DND-41 (cell line): ENCODE data around the gene ARV1.

ENCODE experiments used
- ATAC-seq: fragments of 200-7000 bp; cut with Tn5 transposase; 3 replicates; pipeline ENCODE4 v1.9.1; 2021; ENCODE audit warnings: low read depth; ENCODE audit not compliant: insufficient read depth
- DNase-seq: peaks from one replicate; pipeline ENCODE4 v3.0.0-alpha.2; 2020
- H2AFZ ChIP-seq: 2 replicates; pipeline ENCODE4 v1.6.0; 2012; ENCODE audit warnings: low read depth, low read length
- H3K27ac ChIP-seq: 2 replicates; pipeline ENCODE4 v1.5.1; 2012; ENCODE audit warnings: low read length, inconsistent platforms
- H3K27me3 ChIP-seq: fragments of 200-600 bp; sonication (generic); 2 replicates; pipeline ENCODE4 v1.6.0; 2012; ENCODE audit warnings: low read length, mild to moderate bottlenecking, inconsistent platforms; ENCODE audit not compliant: insufficient read depth, poor library complexity
- H3K36me3 ChIP-seq: 2 replicates; pipeline ENCODE4 v1.5.1; 2012; ENCODE audit warnings: low read length, inconsistent platforms; ENCODE audit not compliant: insufficient read depth
- H3K4me1 ChIP-seq: 2 replicates; pipeline ENCODE4 v1.5.1; 2012; ENCODE audit warnings: mild to moderate bottlenecking, low read length; ENCODE audit not compliant: insufficient read depth
- H3K4me2 ChIP-seq: 2 replicates; pipeline ENCODE4 v1.6.0; 2012; ENCODE audit warnings: mild to moderate bottlenecking, moderate library complexity, low read length, inconsistent platforms; ENCODE audit not compliant: insufficient read depth
- H3K4me3 ChIP-seq, 2 experiments: fragments of 200-600 bp in 1 of 2; shearing (Covaris generic) in 1 of 2; 2 replicates each; pipeline ENCODE4 v1.5.1; 2012 to 2016; ENCODE audit warnings: inconsistent platforms in 2 of 2, low read length in 2 of 2, mild to moderate bottlenecking in 2 of 2, low read depth in 1 of 2, moderate library complexity in 1 of 2
- H3K79me2 ChIP-seq: 2 replicates; pipeline ENCODE4 v1.6.0; 2012; ENCODE audit warnings: low read length, inconsistent platforms; ENCODE audit not compliant: insufficient read depth
- H3K9ac ChIP-seq: 2 replicates; pipeline ENCODE4 v1.6.0; 2012; ENCODE audit warnings: low read depth, mild to moderate bottlenecking, inconsistent platforms, low read length, moderate library complexity
- H3K9me3 ChIP-seq: 2 replicates; pipeline ENCODE4 v1.5.1; 2012; ENCODE audit warnings: low read length, moderate library complexity, mild to moderate bottlenecking, inconsistent platforms; ENCODE audit not compliant: insufficient read depth, severe bottlenecking
- H4K20me1 ChIP-seq: 2 replicates; pipeline ENCODE4 v1.6.0; 2012; ENCODE audit warnings: low read length; ENCODE audit not compliant: insufficient read depth
- CTCF ChIP-seq: IDR thresholded peaks from 2 replicates; pipeline ENCODE4 v1.5.1; 2012; ENCODE audit warnings: borderline replicate concordance, low read length, moderate library complexity, mild to moderate bottlenecking; ENCODE audit not compliant: poor library complexity, severe bottlenecking; ENCODE audit errors: extremely low read depth
- EZH2 ChIP-seq: IDR thresholded peaks from 3 replicates; pipeline ENCODE4 v1.6.1; 2012; ENCODE audit warnings: borderline replicate concordance, low read depth, mild to moderate bottlenecking, moderate library complexity, low read length, inconsistent platforms; ENCODE audit not compliant: severe bottlenecking

Gene ARV1

DNA sequence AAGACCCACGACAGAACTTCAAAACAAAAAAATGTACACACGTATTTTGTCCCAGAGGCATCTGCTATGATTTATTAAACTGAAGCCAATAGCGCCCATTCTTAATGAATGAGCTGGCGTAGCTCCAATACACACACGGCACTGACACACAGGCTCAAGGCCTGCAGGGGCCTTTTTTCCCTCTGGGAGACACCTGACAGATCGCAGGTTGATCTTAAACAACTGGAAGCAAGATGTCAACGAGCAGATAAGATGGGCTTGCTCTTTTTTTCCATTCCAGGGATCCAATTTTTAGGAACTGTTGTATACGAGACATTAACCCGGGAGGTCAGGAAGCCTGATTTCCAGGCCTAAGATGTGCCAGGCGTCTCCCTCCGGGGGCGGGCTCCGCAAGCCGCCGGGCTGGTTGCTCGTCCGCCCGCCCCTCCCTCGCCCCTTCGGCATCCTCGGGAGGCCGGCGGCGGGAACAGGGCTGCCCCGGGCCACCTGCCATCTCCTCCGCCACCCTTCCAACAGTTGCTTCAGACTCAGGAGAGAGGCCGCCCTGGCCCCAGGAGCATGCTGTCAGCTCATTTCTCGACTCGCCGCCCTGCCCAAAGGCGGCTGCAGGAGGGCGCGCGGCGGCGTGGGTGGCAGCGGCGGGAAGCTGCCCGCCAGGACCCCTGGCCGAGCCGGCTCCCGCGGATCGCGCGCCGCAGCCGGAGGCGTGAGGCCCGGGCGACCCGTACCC is 968 bp upstream of the ARV1 start:
- peak overlapping the region; percentile 96 for H2AFZ ChIP-seq
- DNase-seq (peak; percentile 41), ATAC-seq (peak; percentile 4; the same call in 2 of the 3 replicates)
- peak overlapping the region; percentile 41; the same call in 1 of the 2 replicates for H3K27ac ChIP-seq
- H3K79me2 ChIP-seq: peaks cover 57% of the 10 kb centered on the region
- H3K27me3 ChIP-seq: no peaks in the 10 kb centered on the region
- H3K9me3 ChIP-seq: no peaks in the 10 kb centered on the region
- peaks cover 19% of the 10 kb centered on the region; the same call in 1 of the 2 replicates for H4K20me1 ChIP-seq
- no peak for TF ChIP-seq EZH2
- no peak for TF ChIP-seq CTCF
- H3K4me2 ChIP-seq: peak overlapping the region; percentile 93
- H3K4me3 ChIP-seq: peak overlapping the region; percentile 67 to 91
- H3K36me3 ChIP-seq: peaks cover 17% of the 10 kb centered on the region
- peak overlapping the region; percentile 71 for H3K9ac ChIP-seq
- peaks cover 67% of the 10 kb centered on the region for H3K4me1 ChIP-seq

- Histone ChIP-seq H3K9ac (peak overlapping the region; percentile 71), H3K36me3 (peaks cover 17% of the 10 kb centered on the region), H3K27ac (peak overlapping the region; percentile 85), H3K4me2 (peak overlapping the region; percentile 93), H3K4me3 (peak overlapping the region; percentile 78 to 91), H3K79me2 (peaks cover 55% of the 10 kb centered on the region), H3K4me1 (peaks cover 53% of the 10 kb centered on the region), H4K20me1 (peaks cover 19% of the 10 kb centered on the region; the same call in 1 of the 2 replicates), H3K27me3 (no peaks in the 10 kb centered on the region), H2AFZ (peak overlapping the region; percentile 96), H3K9me3 (no peaks in the 10 kb centered on the region)
- DNase-seq (no peak), ATAC-seq (no peak)
- TF ChIP-seq CTCF: no peak
- no peak for TF ChIP-seq EZH2
Observed at GRCh38 chr1:230979389-230979716, 459 bp downstream of the ARV1 start.

GRCh38 chr1:230979952-230980351 is 1.1 kb downstream of the ARV1 start:
- DNase-seq: no peak
- H3K27ac ChIP-seq: peak overlapping the region; percentile 85; the same call in 1 of the 2 replicates
- H3K36me3 ChIP-seq: peaks cover 17% of the 10 kb centered on the region
- no peaks in the 10 kb centered on the region for H3K9me3 ChIP-seq
- peak overlapping the region; percentile 71 for H3K9ac ChIP-seq
- no peaks in the 10 kb centered on the region for H3K27me3 ChIP-seq
- peaks cover 47% of the 10 kb centered on the region for H3K4me1 ChIP-seq
- peaks cover 19% of the 10 kb centered on the region; the same call in 1 of the 2 replicates for H4K20me1 ChIP-seq
- no peak overlapping the region for H2AFZ ChIP-seq
- H3K79me2 ChIP-seq: peaks cover 55% of the 10 kb centered on the region
- H3K4me2 ChIP-seq: peak overlapping the region; percentile 93
- TF ChIP-seq EZH2 (no peak), CTCF (no peak)
- ATAC-seq: no peak
- H3K4me3 ChIP-seq: peak overlapping the region; percentile 78 to 91; a peak in 3 of 4 replicates
